SU-DHL-6 (cell line): Measurements from ENCODE around the gene APH1B.

Experiments used
- H2AFZ ChIP-seq: fragments of 200-600 bp; sonication (generic); 2 replicates; pipeline ENCODE4 v1.6.1; 2014; ENCODE audit warnings: low read depth, mild to moderate bottlenecking, moderate library complexity, mixed read lengths, antibody characterized with exemption, low read length; ENCODE audit not compliant: severe bottlenecking
- H3F3A ChIP-seq: fragments of 200-600 bp; shearing (Covaris generic); 2 replicates; pipeline ENCODE4 v1.6.0; 2016; ENCODE audit warnings: antibody characterized with exemption, mild to moderate bottlenecking; ENCODE audit not compliant: insufficient read depth
- H3K27ac ChIP-seq: fragments of 200-600 bp; sonication (generic); 2 replicates; pipeline ENCODE4 v1.5.1; 2016; ENCODE audit warnings: low read depth, mild to moderate bottlenecking, low read length, moderate library complexity, mixed read lengths
- H3K27me3 ChIP-seq: fragments of 200-600 bp; sonication (generic), shearing (Covaris generic); 2 replicates; pipeline ENCODE4 v1.6.0; 2014; ENCODE audit warnings: mild to moderate bottlenecking, low read length
- H3K36me3 ChIP-seq: fragments of 200-600 bp; sonication (generic); 2 replicates; pipeline ENCODE4 v1.6.1; 2014; ENCODE audit warnings: mild to moderate bottlenecking, low read length, mixed read lengths
- H3K4me2 ChIP-seq: fragments of 300-600, 200-600 bp; shearing (Covaris generic), sonication (generic); 2 replicates; pipeline ENCODE4 v1.6.0; 2014; ENCODE audit warnings: low read length, low read depth, mild to moderate bottlenecking; ENCODE audit not compliant: poor library complexity, severe bottlenecking
- H3K4me3 ChIP-seq: fragments of 200-600 bp; sonication (generic); 2 replicates; pipeline ENCODE4 v1.5.1; 2014; ENCODE audit warnings: antibody characterized with exemption, low read length, mild to moderate bottlenecking, mixed read lengths; ENCODE audit not compliant: insufficient read depth, poor library complexity, severe bottlenecking
- H3K79me2 ChIP-seq: fragments of 200-600 bp; sonication (generic); 2 replicates; pipeline ENCODE4 v1.6.1; 2014; ENCODE audit warnings: mild to moderate bottlenecking, low read length, moderate library complexity; ENCODE audit not compliant: insufficient read depth
- H3K9ac ChIP-seq: fragments of 200-600 bp; sonication (generic); 2 replicates; pipeline ENCODE4 v1.7.0; 2014; ENCODE audit warnings: mild to moderate bottlenecking, low read length
- H3K9me2 ChIP-seq: fragments of 200-600 bp; sonication (generic); replicated peaks from 2 replicates; pipeline ENCODE4 v1.6.1; 2014; ENCODE audit warnings: low read length; ENCODE audit not compliant: insufficient read depth
- H3K9me3 ChIP-seq: fragments of 200-600 bp; sonication (generic); 2 replicates; pipeline ENCODE4 v1.6.1; 2014; ENCODE audit warnings: low read length, mixed read lengths; ENCODE audit not compliant: insufficient read depth
- H4K20me1 ChIP-seq: fragments of 200-600 bp; sonication (generic); 2 replicates; pipeline ENCODE4 v1.6.1; 2014; ENCODE audit warnings: low read depth, mild to moderate bottlenecking, antibody characterized with exemption, low read length, moderate library complexity, mixed read lengths
- EZH2phosphoT487 ChIP-seq: fragments of 200-600 bp; sonication (generic), shearing (Covaris generic); conservative IDR thresholded peaks from 2 replicates; pipeline ENCODE4 v1.6.1; 2018; ENCODE audit warnings: mild to moderate bottlenecking, antibody characterized with exemption, low read length, moderate library complexity, mixed read lengths
- TF ChIP-seq, protein P1 (sequence below): fragments of 200-600 bp; sonication (generic); IDR thresholded peaks from one replicate; pipeline ENCODE4 v1.5.1; 2017; ENCODE audit warnings: antibody characterized with exemption, mild to moderate bottlenecking, low read length, moderate library complexity; ENCODE audit not compliant: insufficient read depth, poor library complexity, severe bottlenecking

APH1B gene

GRCh38 chr15:63288342-63288741 is 10.9 kb downstream of the APH1B start:
- Histone ChIP-seq H3F3A (0 out of 2 replicates have a peak, but pooled peaks cover 5% of the 10 kb centered on the region), H3K79me2 (no peaks in the 10 kb centered on the region), H3K9ac (no peak overlapping the region), H3K4me3 (no peak overlapping the region), H3K9me2 (no peaks in the 10 kb centered on the region), H2AFZ (no peak overlapping the region), H3K27me3 (no peaks in the 10 kb centered on the region), H3K36me3 (no peaks in the 10 kb centered on the region; the same call in 1 of the 2 replicates), H3K27ac (no peak overlapping the region), H3K4me2 (no peak overlapping the region), H4K20me1 (no peaks in the 10 kb centered on the region), H3K9me3 (no peaks in the 10 kb centered on the region)
- no peak for TF ChIP-seq EZH2phosphoT487
- TF ChIP-seq, protein P1, sequence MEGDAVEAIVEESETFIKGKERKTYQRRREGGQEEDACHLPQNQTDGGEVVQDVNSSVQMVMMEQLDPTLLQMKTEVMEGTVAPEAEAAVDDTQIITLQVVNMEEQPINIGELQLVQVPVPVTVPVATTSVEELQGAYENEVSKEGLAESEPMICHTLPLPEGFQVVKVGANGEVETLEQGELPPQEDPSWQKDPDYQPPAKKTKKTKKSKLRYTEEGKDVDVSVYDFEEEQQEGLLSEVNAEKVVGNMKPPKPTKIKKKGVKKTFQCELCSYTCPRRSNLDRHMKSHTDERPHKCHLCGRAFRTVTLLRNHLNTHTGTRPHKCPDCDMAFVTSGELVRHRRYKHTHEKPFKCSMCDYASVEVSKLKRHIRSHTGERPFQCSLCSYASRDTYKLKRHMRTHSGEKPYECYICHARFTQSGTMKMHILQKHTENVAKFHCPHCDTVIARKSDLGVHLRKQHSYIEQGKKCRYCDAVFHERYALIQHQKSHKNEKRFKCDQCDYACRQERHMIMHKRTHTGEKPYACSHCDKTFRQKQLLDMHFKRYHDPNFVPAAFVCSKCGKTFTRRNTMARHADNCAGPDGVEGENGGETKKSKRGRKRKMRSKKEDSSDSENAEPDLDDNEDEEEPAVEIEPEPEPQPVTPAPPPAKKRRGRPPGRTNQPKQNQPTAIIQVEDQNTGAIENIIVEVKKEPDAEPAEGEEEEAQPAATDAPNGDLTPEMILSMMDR, result no peak

DNA sequence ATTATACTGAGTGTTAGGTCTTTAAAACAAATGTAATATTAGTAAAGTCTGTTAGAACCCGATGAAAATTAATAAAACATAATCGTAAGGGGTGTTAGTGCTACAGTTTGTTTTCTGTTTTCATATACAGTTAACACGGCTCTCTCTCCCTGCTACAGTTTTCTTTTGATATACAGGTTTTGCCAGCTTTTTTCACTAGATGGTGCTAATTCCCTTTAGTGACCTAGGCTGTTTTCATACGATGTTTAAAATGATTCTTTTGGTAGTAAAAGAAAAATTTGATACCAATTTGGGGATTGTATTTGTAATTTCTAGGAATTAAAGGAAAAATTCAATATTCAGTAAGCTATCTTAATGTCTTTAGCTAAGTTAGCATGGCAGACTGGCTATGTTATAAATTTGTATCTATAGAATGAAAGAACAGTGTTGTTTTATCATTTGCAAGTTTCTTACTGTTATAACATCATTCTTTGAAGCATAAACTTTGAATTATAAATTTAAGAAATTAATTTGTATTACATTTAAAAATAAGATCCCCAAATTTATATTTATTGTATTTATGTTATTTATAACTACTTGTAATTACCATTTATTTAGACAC is 11.5 kb downstream of the APH1B start:
- H3K27me3 ChIP-seq, result no peaks in the 10 kb centered on the region
- H3K9me2 ChIP-seq, result no peaks in the 10 kb centered on the region
- H3K9me3 ChIP-seq, result no peaks in the 10 kb centered on the region
- no peaks in the 10 kb centered on the region for H3K79me2 ChIP-seq
- H3K36me3 ChIP-seq, result no peaks in the 10 kb centered on the region; the same call in 1 of the 2 replicates
- 0 out of 2 replicates have a peak, but pooled peaks cover 5% of the 10 kb centered on the region for H3F3A ChIP-seq
- no peak for TF ChIP-seq EZH2phosphoT487
- TF ChIP-seq, protein P1, result peak; percentile 72
- H4K20me1 ChIP-seq, result no peaks in the 10 kb centered on the region
- H3K9ac ChIP-seq, result no peak overlapping the region
- no peak overlapping the region for H3K4me3 ChIP-seq
- no peak overlapping the region for H3K4me2 ChIP-seq
- H2AFZ ChIP-seq, result no peak overlapping the region
- no peak overlapping the region for H3K27ac ChIP-seq

DNA sequence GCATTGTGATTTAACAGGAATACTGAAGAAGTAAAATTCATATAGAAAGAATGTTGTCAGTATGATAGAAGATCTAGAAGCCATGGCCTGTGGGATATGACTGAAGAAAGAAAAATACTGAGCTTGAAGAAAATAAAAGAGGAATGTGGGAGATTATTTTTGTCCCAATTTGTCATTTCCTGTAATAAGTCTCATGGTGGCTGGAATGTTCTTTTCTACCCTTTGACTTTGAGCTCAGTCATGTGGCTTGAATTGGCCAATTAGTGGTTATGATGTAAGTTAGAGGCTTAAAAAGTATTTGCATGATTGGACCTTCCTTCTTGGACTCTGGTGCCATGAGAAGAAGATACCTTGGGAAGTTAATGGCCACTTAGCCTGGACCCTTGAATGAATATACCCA is 14.1 kb downstream of the APH1B start:
- H3K27me3 ChIP-seq, result no peaks in the 10 kb centered on the region
- TF ChIP-seq, protein P1, result no peak
- no peak for TF ChIP-seq EZH2phosphoT487
- no peaks in the 10 kb centered on the region for H3K9me2 ChIP-seq
- no peak overlapping the region for H2AFZ ChIP-seq
- no peak overlapping the region for H3K4me3 ChIP-seq
- H3K79me2 ChIP-seq, result no peaks in the 10 kb centered on the region
- no peak overlapping the region for H3K9ac ChIP-seq
- H3K27ac ChIP-seq, result no peak overlapping the region
- H3K36me3 ChIP-seq, result no peaks in the 10 kb centered on the region
- 0 out of 2 replicates have a peak, but pooled peaks cover 5% of the 10 kb centered on the region for H3F3A ChIP-seq
- H3K9me3 ChIP-seq, result no peaks in the 10 kb centered on the region
- no peak overlapping the region for H3K4me2 ChIP-seq
- H4K20me1 ChIP-seq, result no peaks in the 10 kb centered on the region
